GM12878 (cell line): Measurements from ENCODE around the gene KRTAP5-3. TPM values are rescaled to one million over a fixed set of nuclear protein-coding genes. Genes with fewer than 3 reads are reported as not detected.

Experiments
- ATAC-seq: fragments of 200-7000 bp; cut with Tn5 transposase; 3 replicates; pipeline ENCODE4 v1.9.1; 2020; ENCODE audit warnings: mild to moderate bottlenecking, moderate library complexity
- BruUV-seq: library from RNA; stranded (reverse); fragments of 400-500 nt; replicated peaks from 2 replicates; lab custom pipeline; 2021; lab: Mats Ljungman, UMichigan
- CTCF ChIA-PET: fragments of 300-600 bp; sonication (Branson Sonifier 250); formaldehyde crosslinking; extraction: SDS; loops from one replicate; lab custom pipeline; 2021; ENCODE audit warnings: inconsistent platforms; lab: Yijun Ruan, JAX
- POLR2A ChIA-PET: fragments of 350-600 bp; formaldehyde crosslinking; extraction: SDS; loops from one replicate; lab custom pipeline; 2021; ENCODE audit warnings: inconsistent platforms; lab: Charles Lee
- RAD21 ChIA-PET: fragments of 300-600 bp; sonication (Branson Sonifier 250); formaldehyde crosslinking; loops from one replicate; lab custom pipeline; 2023; ENCODE audit warnings: antibody characterized with exemption; ENCODE audit not compliant: unreplicated experiment; lab: Charles Lee
- SMC1A ChIA-PET: fragments of 300-600 bp; sonication (Branson Sonifier 250); formaldehyde crosslinking; loops from one replicate; lab custom pipeline; 2023; ENCODE audit not compliant: unreplicated experiment, uncharacterized antibody; lab: Charles Lee
- DNase-seq: peaks from one replicate; pipeline ENCODE4 v3.0.0-alpha.2; 2011; ENCODE audit warnings: low read depth, low spot score
- FAIRE-seq: peaks from 3 replicates; lab custom pipeline; 2011; peaks lifted over from hg19 to GRCh38; lab: Jason Lieb, UNC
- H2AFZ ChIP-seq: 2 replicates; pipeline ENCODE4 v1.6.0; 2011; ENCODE audit warnings: low read depth, low read length, control low read depth; ENCODE audit not compliant: control insufficient read depth
- H3K27ac ChIP-seq: 2 replicates; pipeline ENCODE4 v1.5.1; 2011; ENCODE audit warnings: control low read depth; ENCODE audit not compliant: control insufficient read depth, insufficient read depth
- H3K27me3 ChIP-seq, 2 experiments: replicated peaks in 1 of 2; 2 replicates each; pipeline versions ENCODE4 v1.6.0 to v1.6.1; 2011; ENCODE audit warnings: low read length in 1 of 2; ENCODE audit not compliant: control insufficient read depth in 2 of 2, insufficient read depth in 2 of 2
- H3K36me3 ChIP-seq, 2 experiments: 2 replicates each; pipeline ENCODE4 v1.5.1; 2011; ENCODE audit warnings: low read length in 1 of 2; ENCODE audit not compliant: control insufficient read depth in 2 of 2, insufficient read depth in 2 of 2
- H3K4me1 ChIP-seq: 2 replicates; pipeline ENCODE4 v1.6.1; 2011; ENCODE audit warnings: mild to moderate bottlenecking, low read length, moderate library complexity, mixed read lengths; ENCODE audit not compliant: control insufficient read depth, insufficient read depth
- H3K4me2 ChIP-seq: 2 replicates; pipeline ENCODE4 v1.6.0; 2011; ENCODE audit warnings: control low read depth; ENCODE audit not compliant: control insufficient read depth, insufficient read depth
- H3K4me3 ChIP-seq: fragments of 200-600 bp; sonication (generic); 2 replicates; pipeline ENCODE4 v1.5.1; 2016
- H3K79me2 ChIP-seq: 2 replicates; pipeline ENCODE4 v1.6.0; 2011; ENCODE audit warnings: low read length; ENCODE audit not compliant: control insufficient read depth, insufficient read depth
- H3K9ac ChIP-seq: 2 replicates; pipeline ENCODE4 v1.8.0; 2011; ENCODE audit warnings: low read length, control low read depth, mixed read lengths; ENCODE audit not compliant: control insufficient read depth, insufficient read depth
- H3K9me3 ChIP-seq: replicated peaks from 3 replicates; pipeline ENCODE4 v1.5.1; 2011; ENCODE audit warnings: mild to moderate bottlenecking, low read length; ENCODE audit not compliant: control insufficient read depth, insufficient read depth
- H4K20me1 ChIP-seq: 2 replicates; pipeline ENCODE4 v1.6.0; 2011; ENCODE audit not compliant: control insufficient read depth, insufficient read depth
- CBX5 ChIP-seq: sonication (generic); IDR thresholded peaks from 2 replicates; pipeline ENCODE4 v1.6.1; 2016; ENCODE audit warnings: low read depth, moderate library complexity, mild to moderate bottlenecking, inconsistent platforms
- CREB1 ChIP-seq: IDR thresholded peaks from 2 replicates; pipeline ENCODE4 v1.6.1; 2012; ENCODE audit warnings: low read depth, mild to moderate bottlenecking, inconsistent platforms
- FOS ChIP-seq: IDR thresholded peaks from 3 replicates; pipeline ENCODE4 v1.6.1; 2011; ENCODE audit warnings: borderline replicate concordance; ENCODE audit not compliant: insufficient read length; ENCODE audit errors: extremely low read depth
- MTA2 ChIP-seq: fragments of 450-650 bp; IDR thresholded peaks from 2 replicates; pipeline ENCODE4 v1.6.1; 2016; ENCODE audit warnings: low read depth, mild to moderate bottlenecking, moderate library complexity
- MYB ChIP-seq: fragments of 150-350 bp; IDR thresholded peaks from 2 replicates; pipeline ENCODE4 v1.6.1; 2014; ENCODE audit warnings: mild to moderate bottlenecking, low read depth, low read length, borderline replicate concordance
- TARDBP ChIP-seq: IDR thresholded peaks from 2 replicates; pipeline ENCODE4 v1.6.1; 2016; ENCODE audit warnings: borderline replicate concordance
- WRNIP1 ChIP-seq: IDR thresholded peaks from 2 replicates; pipeline ENCODE4 v1.6.1; 2011; ENCODE audit warnings: low read depth, low read length, improper control_type of control experiment, borderline replicate concordance
- YBX1 ChIP-seq: fragments of 450-650 bp; IDR thresholded peaks from 2 replicates; pipeline ENCODE4 v1.6.1; 2016; ENCODE audit warnings: antibody characterized with exemption
- WGBS: methylation state at CpG from one replicate; pipeline ENCODE4 v1.1.6; 2016; ENCODE audit warnings: low lambda C conversion rate; ENCODE audit not compliant: insufficient replicate concordance, insufficient coverage; ENCODE audit errors: missing lambda C conversion rate; 5-methylcytosine and 5-hydroxymethylcytosine counted together
- in situ Hi-C: fragments of 300-500 bp; cut with MboI; formaldehyde crosslinking; loops from 9 replicates; pipeline ENCODE4 v1.14.3; 2018; ENCODE audit warnings: mixed read lengths
- intact Hi-C: fragments of 100-400 bp; cut with micrococcal nuclease; formaldehyde crosslinking; loops from one replicate; pipeline ENCODE4 v1.14.2; 2022; ENCODE audit not compliant: unreplicated experiment
- polyA plus RNA-seq, 11 experiments: library from polyadenylated mRNA; depleted of rRNA in 4 of 11; unstranded in 6 of 11; stranded (reverse) in 5 of 11; fragments of >200 nt; fragmentation: Nextera tagmentation in 4 of 11; fragmentation: Illumina TruSeq in 1 of 11; extraction: Ambion mirVana in 4 of 11; extraction: Trizol in 1 of 11; gene quantifications; 1 replicate in 1 of 11; 2 replicates in 10 of 11; pipeline versions ENCODE4 v1.2.1 to v1.2.3, GENCODE V29; 2011 to 2016; ENCODE audit warnings: inconsistent platforms in 2 of 11, missing spikeins in 2 of 11, low read depth in 1 of 11
- total RNA-seq, 4 experiments: library from RNA; depleted of rRNA in 3 of 4; stranded (reverse); fragments of >200 nt in 3 of 4; fragmentation: Illumina TruSeq in 1 of 4; extraction: Trizol in 1 of 4; gene quantifications; 2 replicates each; pipeline versions ENCODE4 v1.2.1 to v1.2.3, GENCODE V29; 2013 to 2021
- TF ChIP-seq, protein P1 (sequence below): fragments of 450-650 bp; IDR thresholded peaks from 2 replicates; pipeline ENCODE4 v1.6.1; 2018; ENCODE audit warnings: borderline replicate concordance, mild to moderate bottlenecking; ENCODE audit not compliant: partially characterized antibody
- TF ChIP-seq, protein P2 (sequence below): IDR thresholded peaks from 2 replicates; pipeline ENCODE4 v1.6.1; 2012; ENCODE audit warnings: low read length, inconsistent platforms

The KRTAP5-3 gene
- total and polyA plus RNA-seq, 10 of the 15 experiments (the other 5 are each of a cell fraction or from before 2014, with no cell fraction given) = not detected

DNA sequence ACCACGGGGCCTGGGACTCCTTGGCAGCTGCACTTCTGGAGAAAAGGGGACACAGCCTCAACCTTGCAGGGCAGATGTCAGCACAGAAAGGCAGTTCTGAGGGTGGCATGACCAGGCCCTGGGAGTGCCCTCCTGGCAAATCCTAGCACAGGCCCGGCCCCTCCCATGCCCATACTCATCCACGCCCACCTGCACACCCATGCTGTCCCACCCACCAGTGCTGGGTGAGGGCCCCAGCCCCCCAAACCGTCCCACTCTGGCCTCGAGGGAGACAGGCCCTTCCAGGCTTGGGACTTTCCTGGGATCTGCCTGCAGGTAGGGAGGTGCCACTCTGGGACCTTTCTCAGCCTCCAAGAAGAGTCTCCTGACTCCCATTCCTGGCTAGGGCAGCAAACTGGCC, 46.3 kb downstream of the KRTAP5-3 start:
- in situ Hi-C loops = no loop called here
- WGBS = 2% methylated on average over 5 of the region's 5 CpGs
- no peaks in the 10 kb centered on the region for H3K27me3 ChIP-seq
- BruUV-seq = no TSS peak
- no peak overlapping the region for H3K4me2 ChIP-seq
- no peak for FAIRE-seq
- no peaks in the 10 kb centered on the region for H3K36me3 ChIP-seq
- no peak for ATAC-seq
- no peaks in the 10 kb centered on the region for H3K9me3 ChIP-seq
- no peak overlapping the region for H3K4me3 ChIP-seq
- POLR2A ChIA-PET = no interaction called here
- no peaks in the 10 kb centered on the region for H4K20me1 ChIP-seq
- no peak overlapping the region for H3K9ac ChIP-seq
- H3K27ac ChIP-seq = no peak overlapping the region
- intact Hi-C loops = no loop called here
- no peaks in the 10 kb centered on the region for H3K4me1 ChIP-seq
- no peak for DNase-seq
- TF ChIP-seq TARDBP (no peak), MYB (no peak), YBX1 (no peak), MTA2 (no peak), CREB1 (no peak), FOS (no peak), WRNIP1 (no peak), CBX5 (no peak)
- TF ChIP-seq, protein P1, sequence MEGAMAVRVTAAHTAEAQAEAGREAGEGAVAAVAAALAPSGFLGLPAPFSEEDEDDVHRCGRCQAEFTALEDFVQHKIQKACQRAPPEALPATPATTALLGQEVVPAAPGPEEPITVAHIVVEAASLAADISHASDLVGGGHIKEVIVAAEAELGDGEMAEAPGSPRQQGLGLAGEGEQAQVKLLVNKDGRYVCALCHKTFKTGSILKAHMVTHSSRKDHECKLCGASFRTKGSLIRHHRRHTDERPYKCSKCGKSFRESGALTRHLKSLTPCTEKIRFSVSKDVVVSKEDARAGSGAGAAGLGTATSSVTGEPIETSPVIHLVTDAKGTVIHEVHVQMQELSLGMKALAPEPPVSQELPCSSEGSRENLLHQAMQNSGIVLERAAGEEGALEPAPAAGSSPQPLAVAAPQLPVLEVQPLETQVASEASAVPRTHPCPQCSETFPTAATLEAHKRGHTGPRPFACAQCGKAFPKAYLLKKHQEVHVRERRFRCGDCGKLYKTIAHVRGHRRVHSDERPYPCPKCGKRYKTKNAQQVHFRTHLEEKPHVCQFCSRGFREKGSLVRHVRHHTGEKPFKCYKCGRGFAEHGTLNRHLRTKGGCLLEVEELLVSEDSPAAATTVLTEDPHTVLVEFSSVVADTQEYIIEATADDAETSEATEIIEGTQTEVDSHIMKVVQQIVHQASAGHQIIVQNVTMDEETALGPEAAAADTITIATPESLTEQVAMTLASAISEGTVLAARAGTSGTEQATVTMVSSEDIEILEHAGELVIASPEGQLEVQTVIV = no peak
- TF ChIP-seq, protein P2, sequence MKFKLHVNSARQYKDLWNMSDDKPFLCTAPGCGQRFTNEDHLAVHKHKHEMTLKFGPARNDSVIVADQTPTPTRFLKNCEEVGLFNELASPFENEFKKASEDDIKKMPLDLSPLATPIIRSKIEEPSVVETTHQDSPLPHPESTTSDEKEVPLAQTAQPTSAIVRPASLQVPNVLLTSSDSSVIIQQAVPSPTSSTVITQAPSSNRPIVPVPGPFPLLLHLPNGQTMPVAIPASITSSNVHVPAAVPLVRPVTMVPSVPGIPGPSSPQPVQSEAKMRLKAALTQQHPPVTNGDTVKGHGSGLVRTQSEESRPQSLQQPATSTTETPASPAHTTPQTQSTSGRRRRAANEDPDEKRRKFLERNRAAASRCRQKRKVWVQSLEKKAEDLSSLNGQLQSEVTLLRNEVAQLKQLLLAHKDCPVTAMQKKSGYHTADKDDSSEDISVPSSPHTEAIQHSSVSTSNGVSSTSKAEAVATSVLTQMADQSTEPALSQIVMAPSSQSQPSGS = no peak
- H3K79me2 ChIP-seq = no peaks in the 10 kb centered on the region
- SMC1A ChIA-PET = no interaction called here
- no peak overlapping the region for H2AFZ ChIP-seq
- RAD21 ChIA-PET = no interaction called here
- CTCF ChIA-PET = no interaction called here
